CD14-positive monocyte (primary cell): ENCODE data around the gene GLP1R. TPM values are rescaled to one million over a fixed set of nuclear protein-coding genes. Genes with fewer than 3 reads are reported as not detected.

Experiments
- DNase-seq, 3 donors: peaks; one replicate each; pipeline ENCODE4 v3.0.0-alpha.2; 2011 to 2022
- H2AFZ ChIP-seq: 2 replicates; pipeline ENCODE4 v1.6.0; 2012; ENCODE audit warnings: mild to moderate bottlenecking, low read depth, low read length, inconsistent platforms; ENCODE audit not compliant: insufficient read depth, poor library complexity, severe bottlenecking
- H3K27ac ChIP-seq, 2 donors: 1 replicate in 1 of 2; 2 replicates in 1 of 2; pipeline ENCODE4 v1.5.1; 2012 to 2013; ENCODE audit warnings: low read length in 2 of 2, control low read depth in 1 of 2, inconsistent platforms in 1 of 2, low read depth in 1 of 2, mild to moderate bottlenecking in 1 of 2
- H3K27me3 ChIP-seq, 2 donors: one replicate each; pipeline versions ENCODE4 v1.6.0 to v1.6.1; 2011 to 2013; ENCODE audit warnings: low read length in 2 of 2; ENCODE audit not compliant: control insufficient read depth in 2 of 2, insufficient read depth in 2 of 2
- H3K36me3 ChIP-seq, 2 donors: replicated peaks in 1 of 2; 1 replicate in 1 of 2; 2 replicates in 1 of 2; pipeline versions ENCODE4 v1.5.1 to v1.6.1; 2012 to 2013; ENCODE audit warnings: low read length in 2 of 2, control low read depth in 1 of 2, inconsistent platforms in 1 of 2, mild to moderate bottlenecking in 1 of 2; ENCODE audit not compliant: insufficient read depth in 2 of 2, control insufficient read depth in 1 of 2
- H3K4me1 ChIP-seq, 2 donors: 1 replicate in 1 of 2; 2 replicates in 1 of 2; pipeline versions ENCODE4 v1.5.1 to v1.6.1; 2012 to 2013; ENCODE audit warnings: low read length in 2 of 2, control low read depth in 1 of 2, inconsistent platforms in 1 of 2, mild to moderate bottlenecking in 1 of 2, moderate library complexity in 1 of 2; ENCODE audit not compliant: insufficient read depth in 2 of 2, control insufficient read depth in 1 of 2
- H3K4me2 ChIP-seq: replicated peaks from 2 replicates; pipeline ENCODE3; 2012; ENCODE audit warnings: low read length, moderate library complexity, mild to moderate bottlenecking; ENCODE audit not compliant: poor library complexity, severe bottlenecking; ENCODE audit errors: extremely low read depth
- H3K4me3 ChIP-seq, 3 experiments: fragments of 200-600 bp in 1 of 3; sonication (generic) in 1 of 3; replicated peaks in 1 of 3; 1 replicate in 2 of 3; 2 replicates in 1 of 3; pipeline ENCODE4 v1.5.1; 2011 to 2013; ENCODE audit warnings: low read length in 3 of 3, mild to moderate bottlenecking in 3 of 3, control low read depth in 2 of 3, low read depth in 2 of 3, inconsistent platforms in 1 of 3, moderate library complexity in 1 of 3
- H3K79me2 ChIP-seq: 2 replicates; pipeline ENCODE4 v1.6.0; 2012; ENCODE audit warnings: mild to moderate bottlenecking, control low read depth, inconsistent platforms, low read length, moderate library complexity; ENCODE audit not compliant: insufficient read depth
- H3K9ac ChIP-seq: 2 replicates; pipeline ENCODE4 v1.6.0; 2017; ENCODE audit warnings: low read length, mild to moderate bottlenecking; ENCODE audit not compliant: insufficient read depth, poor library complexity, severe bottlenecking
- H3K9me3 ChIP-seq, 2 donors: replicated peaks in 1 of 2; 1 replicate in 1 of 2; 2 replicates in 1 of 2; pipeline versions ENCODE4 v1.5.1 to v1.6.1; 2012 to 2013; ENCODE audit warnings: low read length in 2 of 2, control low read depth in 1 of 2; ENCODE audit not compliant: control insufficient read depth in 1 of 2, insufficient read depth in 1 of 2
- H4K20me1 ChIP-seq: 2 replicates; pipeline ENCODE4 v1.6.0; 2012; ENCODE audit warnings: mild to moderate bottlenecking, low read length, control low read depth, moderate library complexity; ENCODE audit not compliant: insufficient read depth
- H3K27ac Mint-ChIP-seq, 7 donors: one replicate each; pipeline ENCODE4 v1.8.0; 2020; ENCODE audit warnings: mild to moderate bottlenecking in 7 of 7, mixed read lengths in 7 of 7, moderate library complexity in 6 of 7, inconsistent platforms in 2 of 7
- H3K27me3 Mint-ChIP-seq, 3 donors: one replicate each; pipeline ENCODE4 v1.8.0; 2021 to 2022; ENCODE audit warnings: low read depth in 3 of 3, mild to moderate bottlenecking in 3 of 3, mixed read lengths in 3 of 3, moderate library complexity in 3 of 3, inconsistent platforms in 1 of 3
- H3K36me3 Mint-ChIP-seq, 2 donors: one replicate each; pipeline ENCODE4 v1.8.0; 2020; ENCODE audit warnings: mixed read lengths in 2 of 2, inconsistent platforms in 1 of 2, mild to moderate bottlenecking in 1 of 2
- H3K4me1 Mint-ChIP-seq: one replicate; pipeline ENCODE4 v1.8.0; 2020; ENCODE audit warnings: mild to moderate bottlenecking, mixed read lengths
- H3K4me3 Mint-ChIP-seq, 2 donors: one replicate each; pipeline ENCODE4 v1.8.0; 2020; ENCODE audit warnings: mild to moderate bottlenecking in 2 of 2, mixed read lengths in 2 of 2, moderate library complexity in 1 of 2
- H3K9me3 Mint-ChIP-seq, 7 donors: one replicate each; pipeline ENCODE4 v1.8.0; 2020 to 2022; ENCODE audit warnings: mixed read lengths in 7 of 7, mild to moderate bottlenecking in 6 of 7, moderate library complexity in 6 of 7, inconsistent platforms in 2 of 7
- CTCF ChIP-seq: fragments of 200-600 bp; IDR thresholded peaks from one replicate; pipeline ENCODE4 v1.8.0; 2022; ENCODE audit warnings: antibody characterized with exemption, mild to moderate bottlenecking
- WGBS: methylation state at CpG from one replicate; pipeline ENCODE4 v1.1.5; 2013; ENCODE audit warnings: missing lambda C conversion rate; ENCODE audit not compliant: insufficient coverage; 5-methylcytosine and 5-hydroxymethylcytosine counted together
- intact Hi-C, 2 donors: fragments of 100-400 bp; cut with micrococcal nuclease; formaldehyde crosslinking; loops; one replicate each; pipeline versions ENCODE4 v1.15.0 to v1.15.1; 2023
- polyA plus RNA-seq, 3 donors: library from polyadenylated mRNA; depleted of rRNA in 1 of 3; unstranded in 2 of 3; stranded (reverse) in 1 of 3; fragments of 300-500 nt in 2 of 3; fragments of >200 nt in 1 of 3; fragmentation: Illumina TruSeq in 2 of 3; gene quantifications; 1 replicate in 2 of 3; 2 replicates in 1 of 3; pipeline ENCODE4 v1.2.3, GENCODE V29; 2012 to 2021

The GLP1R gene
- polyA plus RNA-seq, 3 donors: not detected

GRCh38 chr6:39068391-39068790 lies 19.8 kb downstream of the GLP1R start:
- DNase-seq: no peak
- H3K27ac Mint-ChIP-seq: no peak overlapping the region
- no peaks in the 10 kb centered on the region for H3K4me1 ChIP-seq
- no peak overlapping the region for H2AFZ ChIP-seq
- H3K4me3 Mint-ChIP-seq: no peak overlapping the region
- H3K9me3 Mint-ChIP-seq: peaks cover 0 to 3% (median 0%) of the 10 kb centered on the region in 7 donors
- no peak for TF ChIP-seq CTCF
- no peak overlapping the region for H3K4me2 ChIP-seq
- no peak overlapping the region for H3K9ac ChIP-seq
- H4K20me1 ChIP-seq: no peaks in the 10 kb centered on the region
- H3K27me3 Mint-ChIP-seq: peaks cover 6 to 12% (median 9%) of the 10 kb centered on the region in 3 donors
- intact Hi-C loops: no loop called here
- no peaks in the 10 kb centered on the region for H3K4me1 Mint-ChIP-seq
- 76% methylated on average over 6 of the region's 7 CpGs for WGBS
- no peaks in the 10 kb centered on the region for H3K36me3 Mint-ChIP-seq
- no peaks in the 10 kb centered on the region for H3K36me3 ChIP-seq
- no peaks in the 10 kb centered on the region for H3K9me3 ChIP-seq
- no peak overlapping the region for H3K4me3 ChIP-seq
- H3K27ac ChIP-seq: no peak overlapping the region
- no peaks in the 10 kb centered on the region for H3K79me2 ChIP-seq
- H3K27me3 ChIP-seq: no peaks in the 10 kb centered on the region

GRCh38 chr6:39072830-39073229 lies 24.2 kb downstream of the GLP1R start:
- H3K9me3 ChIP-seq: no peaks in the 10 kb centered on the region
- no peaks in the 10 kb centered on the region for H3K4me1 ChIP-seq
- Mint-ChIP-seq H3K4me3 (no peak overlapping the region), H3K9me3 (peaks cover 0 to 3% (median 0%) of the 10 kb centered on the region in 7 donors), H3K36me3 (no peaks in the 10 kb centered on the region), H3K27me3 (peaks cover 2 to 14% (median 6%) of the 10 kb centered on the region in 3 donors), H3K27ac (peak overlapping the region in 1 of 7 donors; percentile 35), H3K4me1 (no peaks in the 10 kb centered on the region)
- H2AFZ ChIP-seq: no peak overlapping the region
- no peak overlapping the region for H3K4me2 ChIP-seq
- intact Hi-C loops: no loop called here
- H3K27me3 ChIP-seq: no peaks in the 10 kb centered on the region
- 89% methylated on average over 9 of the region's 9 CpGs for WGBS
- no peak overlapping the region for H3K27ac ChIP-seq
- H3K9ac ChIP-seq: no peak overlapping the region
- H3K36me3 ChIP-seq: no peaks in the 10 kb centered on the region
- TF ChIP-seq CTCF: no peak
- no peak for DNase-seq
- H3K79me2 ChIP-seq: no peaks in the 10 kb centered on the region
- H3K4me3 ChIP-seq: no peak overlapping the region
- no peaks in the 10 kb centered on the region for H4K20me1 ChIP-seq
